GM13977 (cell line): ENCODE data around the gene NFKBIB.
"Not testable (repeated sequence)": the region's sequence is repeated elsewhere in the genome, so short reads cannot be mapped to it uniquely, and the experiment has no call there.

ENCODE experiments used
- DNase-seq: peaks from one replicate; pipeline ENCODE4 v3.0.0; 2012; ENCODE audit warnings: low spot score
- CTCF ChIP-seq: IDR thresholded peaks from 2 replicates; pipeline ENCODE4 v1.5.1; 2012; ENCODE audit warnings: mild to moderate bottlenecking, control low read depth; ENCODE audit not compliant: insufficient read depth; ENCODE audit errors: extremely low read depth, missing control alignments
- in situ Hi-C: fragments of 300-500 bp; cut with MboI; formaldehyde crosslinking; loops from one replicate; pipeline ENCODE4 v1.12.0; 2022; ENCODE audit warnings: low sequenced_read_pairs, low pct_unique_long_range_greater_than_20kb, mixed read lengths, inconsistent platforms; ENCODE audit not compliant: unreplicated experiment

NFKBIB gene

DNA sequence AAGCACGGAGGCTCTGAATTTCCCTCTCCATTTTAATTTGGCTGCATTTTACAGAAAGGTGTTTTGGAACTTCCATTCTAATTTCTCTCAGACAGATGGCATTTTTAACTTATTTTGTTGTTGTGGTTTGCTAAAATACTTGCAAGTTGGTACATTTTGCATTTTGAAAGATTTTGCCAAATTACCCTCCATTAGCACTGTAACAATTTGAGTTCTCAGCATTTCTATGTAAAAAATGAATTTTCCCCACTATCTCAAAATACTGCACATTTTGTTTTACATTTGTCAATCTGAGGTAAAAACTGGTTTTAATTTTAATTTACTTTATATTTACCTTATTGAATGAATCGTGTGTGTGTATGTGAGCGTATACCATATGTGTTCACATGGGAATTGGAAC, 43.0 kb upstream of the NFKBIB start:
- in situ Hi-C loops, result no loop called here
- no peak for DNase-seq
- TF ChIP-seq CTCF, result no peak

- in situ Hi-C loops, DNase-seq: not testable (repeated sequence)
Observed at GRCh38 chr19:38859631-38860204, 40.1 kb upstream of the NFKBIB start.

DNA sequence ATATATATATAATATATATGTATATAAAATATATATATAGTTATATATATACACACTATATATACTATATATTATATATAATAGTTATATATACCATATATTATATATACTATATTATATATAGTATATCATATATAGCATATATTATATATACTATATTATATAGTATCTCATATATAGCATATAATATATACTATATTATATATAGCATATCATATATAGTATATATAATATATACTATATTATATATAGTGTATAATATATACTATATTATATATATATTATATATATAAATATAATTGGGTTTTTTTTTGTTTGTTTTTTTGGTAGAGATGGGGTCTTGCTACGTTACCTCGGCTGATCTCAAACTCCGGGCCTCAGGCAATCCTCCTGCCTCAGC, 38.4 kb upstream of the NFKBIB start:
- DNase-seq, result no peak
- no peak for TF ChIP-seq CTCF
- in situ Hi-C loops, result no loop called here

GRCh38 chr19:38862321-38863059, 37.3 kb upstream of the NFKBIB start:
- TF ChIP-seq CTCF, result no peak
- DNase-seq, result no peak
- in situ Hi-C loops, result no loop called here

GRCh38 chr19:38867171-38867780, 32.5 kb upstream of the NFKBIB start:
- in situ Hi-C loops, result no loop called here
- TF ChIP-seq CTCF, result no peak

GRCh38 chr19:38868551-38868950, 31.2 kb upstream of the NFKBIB start:
- no peak for DNase-seq
- in situ Hi-C loops, result no loop called here
- TF ChIP-seq CTCF, result no peak

More at GRCh38 chr19:38867171-38867780, 32.5 kb upstream of the NFKBIB start:
- no peak for DNase-seq

- no peak for TF ChIP-seq CTCF
- DNase-seq, result no peak
Observed at GRCh38 chr19:38869160-38869835, 30.5 kb upstream of the NFKBIB start.

More at GRCh38 chr19:38869160-38869835, 30.5 kb upstream of the NFKBIB start:
- in situ Hi-C loops, result no loop called here
